Measurements from ENCODE around the gene RIMKLB. TPM values are rescaled to one million over a fixed set of nuclear protein-coding genes. Genes with fewer than 3 reads are reported as not detected.

Gene RIMKLB
- total RNA-seq, 1 donor from 2014 or later: 30.0 TPM

GRCh38 chr12:8672381-8672780 is 25.4 kb upstream of the RIMKLB start:
- no peak overlapping the region for H3K4me3 ChIP-seq (ENCODE audit: low read depth, low read length)
- no peaks in the 10 kb centered on the region for H3K27me3 ChIP-seq (ENCODE audit: control insufficient read depth, insufficient read depth, low read length)
- no peak for TF ChIP-seq CTCF (IDR thresholded peaks at IDR 0.05; ENCODE audit: insufficient read depth, low read length, poor library complexity, severe bottlenecking)
- DNase-seq (ENCODE audit: low read depth): no peak
- no peaks in the 10 kb centered on the region for H3K36me3 ChIP-seq (ENCODE audit: control insufficient read depth, insufficient read depth, low read length)

- no peaks in the 10 kb centered on the region for H3K27me3 ChIP-seq (ENCODE audit: control insufficient read depth, insufficient read depth, low read length)
- DNase-seq (ENCODE audit: low read depth): no peak
- H3K36me3 ChIP-seq (ENCODE audit: control insufficient read depth, insufficient read depth, low read length): no peaks in the 10 kb centered on the region
- TF ChIP-seq CTCF (IDR thresholded peaks at IDR 0.05; ENCODE audit: insufficient read depth, low read length, poor library complexity, severe bottlenecking): no peak
- no peak overlapping the region for H3K4me3 ChIP-seq (ENCODE audit: low read depth, low read length)
Observed at GRCh38 chr12:8675591-8676036, 22.2 kb upstream of the RIMKLB start.

- Histone ChIP-seq H3K36me3 (ENCODE audit: control insufficient read depth, insufficient read depth, low read length) (no peaks in the 10 kb centered on the region), H3K4me3 (ENCODE audit: low read depth, low read length) (no peak overlapping the region), H3K27me3 (ENCODE audit: control insufficient read depth, insufficient read depth, low read length) (no peaks in the 10 kb centered on the region)
- DNase-seq (ENCODE audit: low read depth): no peak
- TF ChIP-seq CTCF (IDR thresholded peaks at IDR 0.05; ENCODE audit: insufficient read depth, low read length, poor library complexity, severe bottlenecking): no peak
Observed at GRCh38 chr12:8676651-8677050, 21.1 kb upstream of the RIMKLB start.

- no peak for TF ChIP-seq CTCF (IDR thresholded peaks at IDR 0.05; ENCODE audit: insufficient read depth, low read length, poor library complexity, severe bottlenecking)
Observed at GRCh38 chr12:8677362-8677761, 20.4 kb upstream of the RIMKLB start.

GRCh38 chr12:8678661-8679111 is 19.1 kb upstream of the RIMKLB start:
- H3K27me3 ChIP-seq (ENCODE audit: control insufficient read depth, insufficient read depth, low read length): no peaks in the 10 kb centered on the region
- H3K4me3 ChIP-seq (ENCODE audit: low read depth, low read length): no peak overlapping the region
- no peak for DNase-seq (ENCODE audit: low read depth)
- no peak for TF ChIP-seq CTCF (IDR thresholded peaks at IDR 0.05; ENCODE audit: insufficient read depth, low read length, poor library complexity, severe bottlenecking)
- no peaks in the 10 kb centered on the region for H3K36me3 ChIP-seq (ENCODE audit: control insufficient read depth, insufficient read depth, low read length)

More at GRCh38 chr12:8677362-8677761, 20.4 kb upstream of the RIMKLB start:
- DNase-seq (ENCODE audit: low read depth): no peak
- H3K27me3 ChIP-seq (ENCODE audit: control insufficient read depth, insufficient read depth, low read length): no peaks in the 10 kb centered on the region
- H3K4me3 ChIP-seq (ENCODE audit: low read depth, low read length): no peak overlapping the region
- H3K36me3 ChIP-seq (ENCODE audit: control insufficient read depth, insufficient read depth, low read length): no peaks in the 10 kb centered on the region

GRCh38 chr12:8680533-8680932 is 17.3 kb upstream of the RIMKLB start:
- Histone ChIP-seq H3K36me3 (ENCODE audit: control insufficient read depth, insufficient read depth, low read length) (no peaks in the 10 kb centered on the region), H3K27me3 (ENCODE audit: control insufficient read depth, insufficient read depth, low read length) (no peaks in the 10 kb centered on the region), H3K4me3 (ENCODE audit: low read depth, low read length) (no peak overlapping the region)
- TF ChIP-seq CTCF (IDR thresholded peaks at IDR 0.05; ENCODE audit: insufficient read depth, low read length, poor library complexity, severe bottlenecking): no peak
- DNase-seq (ENCODE audit: low read depth): no peak

All from kidney epithelial cell (primary cell).